Liver (tissue), 3 donors: Measurements from ENCODE around the gene CARMIL3.
"Not testable (repeated sequence)": the region's sequence is repeated elsewhere in the genome, so short reads cannot be mapped to it uniquely, and the experiment has no call there.

Experiments used
- ATF3 ChIP-seq: IDR thresholded peaks from 2 replicates; pipeline ENCODE4 v1.6.1; 2016; ENCODE audit warnings: antibody characterized with exemption
- CTCF ChIP-seq: fragments of 150-350 bp; IDR thresholded peaks from 2 replicates; pipeline ENCODE4 v1.5.1; 2017; ENCODE audit warnings: improper control_type of control experiment, low read depth, low read length; ENCODE audit not compliant: missing input control
- GABPA ChIP-seq, 2 donors: IDR thresholded peaks in 1 of 2; conservative IDR thresholded peaks in 1 of 2; 2 replicates each; pipeline ENCODE4 v1.6.1; 2016; ENCODE audit warnings: antibody characterized with exemption in 2 of 2, mild to moderate bottlenecking in 1 of 2, moderate library complexity in 1 of 2
- HNF4G ChIP-seq: IDR thresholded peaks from 2 replicates; pipeline ENCODE4 v1.6.1; 2016; ENCODE audit warnings: antibody characterized with exemption
- JUND ChIP-seq, 2 donors: IDR thresholded peaks; 2 replicates each; pipeline ENCODE4 v1.6.1; 2016; ENCODE audit warnings: antibody characterized with exemption in 2 of 2
- MAX ChIP-seq: IDR thresholded peaks from 2 replicates; pipeline ENCODE4 v1.6.1; 2016; ENCODE audit warnings: antibody characterized with exemption
- REST ChIP-seq: IDR thresholded peaks from 2 replicates; pipeline ENCODE4 v1.6.1; 2016; ENCODE audit warnings: antibody characterized with exemption, mild to moderate bottlenecking
- RXRA ChIP-seq, 2 donors: IDR thresholded peaks; 2 replicates each; pipeline ENCODE4 v1.6.1; 2017 to 2018; ENCODE audit warnings: antibody characterized with exemption in 2 of 2, mild to moderate bottlenecking in 1 of 2
- SP1 ChIP-seq: IDR thresholded peaks from 2 replicates; pipeline ENCODE4 v1.6.1; 2018; ENCODE audit warnings: antibody characterized with exemption, mild to moderate bottlenecking
- TAF1 ChIP-seq: conservative IDR thresholded peaks from 2 replicates; pipeline ENCODE4 v1.6.1; 2016; ENCODE audit warnings: antibody characterized with exemption, mild to moderate bottlenecking
- YY1 ChIP-seq: IDR thresholded peaks from 2 replicates; pipeline ENCODE4 v1.6.1; 2016; ENCODE audit warnings: antibody characterized with exemption, mild to moderate bottlenecking
- donor health status: healthy.
- donor health status: healthy.

- not testable (repeated sequence) for TF ChIP-seq GABPA (IDR thresholded peaks at IDR 0.05 in 1 of 2, conservative IDR thresholded peaks at IDR 0.05 in 1 of 2); RXRA (IDR thresholded peaks at IDR 0.05); YY1; CTCF; HNF4G; REST; SP1; JUND (IDR thresholded peaks at IDR 0.05); ATF3; TAF1; MAX
These were observed 36.1 kb upstream of the CARMIL3 start for GRCh38 chr14:24015745-24016144.
